ENCODE data around the gene TREML1.

TREML1 gene

DNA sequence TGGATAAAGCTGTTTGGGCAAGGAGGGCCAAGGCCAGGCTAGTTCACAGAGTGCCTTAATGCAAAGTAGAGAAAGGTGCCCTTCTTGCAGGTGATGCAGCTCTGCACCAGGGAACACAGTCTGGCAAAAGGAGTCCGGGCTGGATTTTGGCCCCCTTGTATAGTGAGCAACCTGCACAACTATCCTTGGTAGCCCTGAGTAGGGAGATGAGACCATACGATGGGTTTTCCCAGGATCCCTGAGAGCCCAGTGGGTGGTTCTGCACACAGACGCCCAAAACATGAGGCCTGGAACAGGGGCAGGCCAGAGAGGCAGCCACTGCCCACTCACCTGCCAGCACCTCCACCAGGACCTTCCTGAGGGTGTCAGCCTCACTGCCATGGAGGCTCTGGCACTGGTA, 6.8 kb upstream of the TREML1 start:
- no peak overlapping the region for H3K4me3 ChIP-seq (ENCODE audit: control insufficient read depth, low read depth, low read length)
- TF ChIP-seq CTCF (conservative IDR thresholded peaks at IDR 0.05; ENCODE audit: control insufficient read depth, insufficient read depth, low read depth, low read length): no peak
- no peak for DNase-seq (ENCODE audit: low read depth)

DNA sequence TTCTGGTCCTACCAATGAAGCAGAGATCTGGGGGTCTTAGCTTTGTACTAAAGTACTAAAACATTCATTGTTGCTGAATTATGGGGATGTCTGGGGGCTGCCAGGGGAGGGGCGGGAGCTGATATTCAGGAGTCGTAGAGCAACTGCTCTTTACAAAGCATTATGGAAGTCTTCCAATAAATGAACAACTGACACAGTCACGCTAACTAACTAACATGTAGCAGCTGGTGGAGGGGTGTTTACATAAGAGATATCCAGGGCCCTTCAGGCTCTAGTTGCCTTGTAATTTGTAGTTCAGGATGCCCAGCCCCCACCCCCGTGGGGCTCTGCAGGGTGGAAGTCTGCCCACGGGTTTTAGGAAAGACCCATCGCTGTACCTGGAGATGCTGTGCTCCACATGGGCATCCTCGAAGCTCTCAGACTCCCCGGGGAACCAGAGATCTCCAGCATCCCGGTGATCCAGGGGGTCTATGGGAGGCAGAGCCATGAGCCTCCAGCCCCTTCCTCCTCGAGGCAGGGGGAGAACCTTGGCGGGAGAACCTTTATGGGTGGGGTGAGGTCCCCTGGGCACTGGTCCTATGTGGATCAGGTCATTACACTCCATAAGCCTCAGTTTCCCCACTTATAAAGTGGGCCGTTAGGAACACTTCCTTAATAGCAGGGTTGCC, 5.4 kb upstream of the TREML1 start:
- TF ChIP-seq CTCF (conservative IDR thresholded peaks at IDR 0.05; ENCODE audit: control insufficient read depth, insufficient read depth, low read depth, low read length): no peak
- DNase-seq (ENCODE audit: low read depth): no peak
- H3K4me3 ChIP-seq (ENCODE audit: control insufficient read depth, low read depth, low read length): no peak overlapping the region

GRCh38 chr6:41157323-41157722, 3.2 kb upstream of the TREML1 start:
- no peak overlapping the region for H3K4me3 ChIP-seq (ENCODE audit: control insufficient read depth, low read depth, low read length)
- TF ChIP-seq CTCF (conservative IDR thresholded peaks at IDR 0.05; ENCODE audit: control insufficient read depth, insufficient read depth, low read depth, low read length): no peak
- DNase-seq (ENCODE audit: low read depth): no peak

- no peak for TF ChIP-seq CTCF (conservative IDR thresholded peaks at IDR 0.05; ENCODE audit: control insufficient read depth, insufficient read depth, low read depth, low read length)
- DNase-seq (ENCODE audit: low read depth): no peak
Measured at GRCh38 chr6:41156771-41157170, 2.6 kb upstream of the TREML1 start.

DNA sequence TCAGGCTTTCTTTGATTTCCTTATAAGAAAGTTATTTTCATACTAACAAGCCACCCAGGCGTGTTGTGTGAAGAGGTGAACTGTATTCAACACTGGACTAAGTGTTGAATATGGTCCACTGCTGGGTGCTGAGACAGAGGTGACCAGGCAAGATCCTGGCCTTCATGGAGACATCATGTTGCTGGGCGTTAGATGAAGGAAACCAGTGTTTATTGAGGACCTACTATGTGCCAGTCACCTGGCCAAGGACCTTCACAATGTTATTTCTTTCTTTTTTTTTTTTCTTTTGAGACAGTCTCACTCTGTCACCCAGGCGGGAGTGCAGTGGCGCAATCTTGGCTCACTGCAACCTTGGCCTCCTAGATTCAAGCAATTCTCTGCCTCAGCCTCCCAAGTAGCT, 1.9 kb upstream of the TREML1 start:
- H3K4me3 ChIP-seq (ENCODE audit: control insufficient read depth, low read depth, low read length): no peak overlapping the region
- TF ChIP-seq CTCF (conservative IDR thresholded peaks at IDR 0.05; ENCODE audit: control insufficient read depth, insufficient read depth, low read depth, low read length): no peak
- DNase-seq (ENCODE audit: low read depth): no peak

More at GRCh38 chr6:41156771-41157170, 2.6 kb upstream of the TREML1 start:
- no peak overlapping the region for H3K4me3 ChIP-seq (ENCODE audit: control insufficient read depth, low read depth, low read length)

- no peak overlapping the region for H3K4me3 ChIP-seq (ENCODE audit: control insufficient read depth, low read depth, low read length)
- DNase-seq (ENCODE audit: low read depth): no peak
- no peak for TF ChIP-seq CTCF (conservative IDR thresholded peaks at IDR 0.05; ENCODE audit: control insufficient read depth, insufficient read depth, low read depth, low read length)
Measured at GRCh38 chr6:41155132-41155805, 1.1 kb upstream of the TREML1 start.

Measured in fibroblast of mammary gland (primary cell).